Activated CD4-positive, alpha-beta T cell treated with anti-CD3 and anti-CD28 coated beads, Interleukin-2, amount 50 U/mL, for 1 hour (primary cell): ENCODE results near the gene EBI3.
A peak's percentile ranks its signal among the peaks of the same experiment; 100 is the strongest.
"Not testable (repeated sequence)": the region's sequence is repeated elsewhere in the genome, so short reads cannot be mapped to it uniquely, and the experiment has no call there.

ENCODE experiments used
- DNase-seq: peaks from one replicate; pipeline ENCODE4 v3.0.0-alpha.2; 2020

Gene EBI3

DNA sequence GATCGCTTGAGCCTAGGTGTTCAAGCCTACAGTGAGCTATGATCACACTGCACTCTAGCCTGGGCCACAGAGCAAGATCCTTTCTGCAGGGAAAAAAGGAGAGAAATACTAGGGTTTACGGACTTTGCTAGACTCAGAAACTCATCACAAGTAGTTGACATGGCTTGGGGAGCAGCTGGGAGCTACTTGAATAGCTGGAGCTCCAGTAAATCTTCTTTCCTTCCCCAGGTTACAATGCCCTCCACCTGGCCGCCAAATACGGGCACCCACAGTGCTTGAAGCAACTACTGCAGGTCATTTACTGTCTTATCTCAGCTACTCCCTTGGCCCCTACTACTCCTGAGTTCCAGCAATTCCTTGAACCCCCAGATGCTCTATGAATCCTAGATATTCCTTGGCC lies 27.5 kb upstream of the EBI3 start:
- DNase-seq = no peak

GRCh38 chr19:4206818-4207484 lies 22.4 kb upstream of the EBI3 start:
- no peak for DNase-seq

- no peak for DNase-seq
Measured at GRCh38 chr19:4208385-4209094, 20.8 kb upstream of the EBI3 start.

- no peak for DNase-seq
Measured at GRCh38 chr19:4210166-4210731, 19.1 kb upstream of the EBI3 start.

- no peak for DNase-seq
Measured at GRCh38 chr19:4213116-4213515, 16.2 kb upstream of the EBI3 start.

DNA sequence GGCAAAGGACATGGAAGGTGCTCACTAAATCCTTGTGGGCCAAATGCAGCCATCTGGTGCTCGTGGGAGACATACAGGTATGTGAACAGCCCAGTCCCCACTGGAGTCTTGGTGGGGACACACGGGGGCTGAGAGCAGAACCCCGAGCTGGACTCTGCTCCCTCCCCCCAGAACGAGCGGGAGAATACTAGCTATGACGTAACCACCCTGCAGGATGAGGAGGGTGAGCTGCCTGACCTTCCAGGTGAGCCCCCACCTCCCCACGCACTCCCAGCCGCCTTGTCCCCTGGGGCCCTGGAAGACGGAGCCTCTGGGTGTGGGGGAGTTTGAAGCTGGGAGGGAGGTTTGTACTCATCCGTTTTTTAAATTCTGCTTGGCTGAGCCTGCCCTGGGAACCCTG lies 13.5 kb upstream of the EBI3 start:
- no peak for DNase-seq

GRCh38 chr19:4216846-4217245 lies 12.5 kb upstream of the EBI3 start:
- no peak for DNase-seq

DNA sequence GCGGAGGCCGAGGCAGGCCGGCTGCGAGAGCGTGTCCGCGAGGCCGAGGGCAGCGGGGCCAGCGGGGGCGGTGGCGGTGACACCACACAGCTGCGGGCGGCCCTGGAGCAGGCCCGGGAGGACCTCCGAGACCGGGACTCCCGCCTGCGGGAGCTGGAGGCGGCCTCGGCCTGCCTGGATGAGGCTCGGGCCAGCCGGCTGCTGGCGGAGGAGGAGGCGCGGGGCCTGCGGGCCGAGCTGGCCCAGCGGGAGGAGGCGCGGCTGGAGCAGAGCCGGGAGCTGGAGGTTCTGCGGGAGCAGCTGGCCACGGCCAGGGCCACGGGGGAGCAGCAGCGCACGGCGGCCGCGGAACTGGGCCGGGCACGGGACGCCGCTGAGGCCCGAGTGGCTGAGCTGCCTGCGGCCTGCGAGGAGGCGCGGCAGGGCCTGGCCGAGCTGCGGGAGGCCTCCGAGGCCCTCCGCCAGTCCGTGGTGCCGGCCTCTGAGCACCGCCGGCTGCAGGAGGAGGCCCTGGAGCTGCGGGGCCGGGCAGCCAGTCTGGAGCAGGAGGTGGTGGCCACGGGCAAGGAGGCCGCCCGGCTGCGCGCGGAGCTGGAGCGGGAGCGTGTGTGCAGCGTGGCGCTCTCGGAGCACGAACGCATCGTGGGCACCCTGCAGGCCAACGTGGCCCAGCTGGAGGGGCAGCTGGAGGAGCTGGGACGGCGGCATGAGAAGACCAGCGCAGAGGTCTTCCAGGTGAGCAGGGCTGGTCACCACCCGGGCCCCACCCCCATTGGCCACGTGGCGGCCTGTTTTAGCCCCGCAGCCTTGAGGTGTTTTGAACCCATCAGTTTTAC lies 11.7 kb upstream of the EBI3 start:
- no peak for DNase-seq

DNA sequence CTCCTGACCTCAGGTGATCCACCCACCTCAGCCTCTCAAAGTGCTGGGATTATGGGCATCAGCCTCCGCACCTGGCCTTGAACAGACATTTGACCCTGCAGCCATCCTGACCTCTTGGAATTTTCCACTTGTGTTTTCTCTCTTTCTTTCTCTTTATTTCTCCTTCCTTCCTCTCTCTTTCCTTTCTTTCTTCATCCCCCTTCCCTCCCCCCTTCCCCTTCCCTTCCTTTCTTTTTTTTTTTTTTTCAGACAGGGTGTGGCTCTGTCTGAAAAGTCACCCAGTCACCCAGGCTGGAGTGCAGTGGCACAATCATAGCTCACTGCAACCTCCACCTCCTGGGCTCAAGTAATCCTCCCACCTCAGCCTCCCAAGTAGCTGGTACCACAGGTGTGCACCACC lies 10.8 kb upstream of the EBI3 start:
- DNase-seq = not testable (repeated sequence)

DNA sequence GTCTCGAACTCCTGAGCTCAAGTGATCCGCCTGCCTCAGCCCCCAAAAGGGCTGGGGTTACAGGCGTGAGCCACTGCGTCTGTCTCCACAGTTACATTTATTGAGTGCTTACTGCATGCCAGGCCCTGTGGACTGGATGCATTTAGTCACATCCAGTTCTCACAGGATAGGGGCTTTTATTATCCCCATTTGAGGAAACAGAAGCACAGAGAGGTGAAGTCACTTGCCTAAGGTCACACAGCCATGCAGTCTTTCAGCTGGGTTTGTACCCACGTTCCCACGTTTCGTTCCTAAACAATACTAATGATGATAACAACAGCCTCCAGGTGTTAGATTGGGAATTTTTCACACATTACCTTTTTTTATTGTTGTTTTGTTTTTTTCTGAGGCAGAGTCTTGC lies 9.1 kb upstream of the EBI3 start:
- DNase-seq = no peak

DNA sequence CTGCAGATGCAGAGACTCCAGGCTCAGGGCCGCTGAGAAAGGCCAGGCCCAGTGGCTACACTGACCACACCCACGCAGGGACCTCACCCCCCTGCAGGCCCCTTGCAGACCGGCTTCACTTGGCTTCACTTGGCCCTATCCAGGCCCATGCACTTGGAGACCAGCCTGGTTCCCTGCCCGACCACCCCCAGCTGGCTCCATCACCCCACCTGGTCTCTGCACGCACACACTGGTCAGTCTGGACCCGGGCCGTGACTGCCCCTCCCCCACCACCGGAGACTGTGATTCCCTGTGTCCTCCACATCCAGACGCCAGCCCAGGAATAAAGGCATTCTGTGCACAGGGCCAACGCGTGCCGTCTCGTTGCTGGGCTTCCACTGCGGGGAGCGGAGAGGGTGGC lies 4.9 kb upstream of the EBI3 start:
- no peak for DNase-seq

GRCh38 chr19:4225885-4226284 lies 3.4 kb upstream of the EBI3 start:
- DNase-seq = no peak

DNA sequence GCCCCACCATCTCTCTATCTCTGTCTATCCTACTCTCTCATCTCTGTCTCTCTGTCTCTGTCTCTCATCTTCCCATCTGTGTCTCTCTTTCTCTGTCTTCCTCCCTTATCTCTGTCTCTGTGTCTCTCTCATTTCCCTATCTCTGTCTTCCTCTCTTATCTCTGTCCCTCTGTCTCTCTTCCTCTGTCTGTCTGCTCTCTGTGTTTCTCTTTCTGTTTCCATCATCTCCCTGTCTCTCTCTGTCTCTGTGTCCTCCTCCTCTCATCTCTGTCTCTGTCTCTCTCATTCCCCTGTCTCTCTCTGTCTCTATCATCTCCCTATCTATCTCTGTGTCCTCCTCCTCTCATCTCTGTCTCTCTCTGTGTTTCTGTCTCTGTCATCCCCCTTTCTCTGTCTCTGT lies 1.6 kb upstream of the EBI3 start:
- DNase-seq = no peak

DNA sequence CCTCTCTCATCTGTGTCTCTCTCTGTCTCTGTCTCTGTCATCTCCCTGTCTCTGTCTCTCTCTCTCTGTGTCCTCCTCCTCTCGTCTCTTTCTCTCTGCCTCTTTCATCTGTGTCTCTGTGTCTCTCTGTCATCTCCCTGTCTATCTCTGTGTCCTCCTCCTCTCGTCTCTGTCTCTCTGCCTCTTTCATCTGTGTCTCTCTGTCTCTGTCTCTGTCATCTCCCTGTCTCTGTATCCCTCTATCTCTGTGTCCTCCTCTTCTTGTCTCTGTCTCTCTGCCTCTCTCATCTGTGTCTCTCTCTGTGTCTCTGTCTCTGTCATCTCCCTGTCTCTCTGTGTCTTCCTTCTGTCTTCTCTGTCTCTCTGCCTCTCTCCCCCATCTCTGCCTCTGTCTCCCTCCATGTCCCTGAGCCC lies 551 bp upstream of the EBI3 start:
- DNase-seq = no peak

GRCh38 chr19:4230237-4230636 lies 914 bp downstream of the EBI3 start:
- not testable (repeated sequence) for DNase-seq

DNA sequence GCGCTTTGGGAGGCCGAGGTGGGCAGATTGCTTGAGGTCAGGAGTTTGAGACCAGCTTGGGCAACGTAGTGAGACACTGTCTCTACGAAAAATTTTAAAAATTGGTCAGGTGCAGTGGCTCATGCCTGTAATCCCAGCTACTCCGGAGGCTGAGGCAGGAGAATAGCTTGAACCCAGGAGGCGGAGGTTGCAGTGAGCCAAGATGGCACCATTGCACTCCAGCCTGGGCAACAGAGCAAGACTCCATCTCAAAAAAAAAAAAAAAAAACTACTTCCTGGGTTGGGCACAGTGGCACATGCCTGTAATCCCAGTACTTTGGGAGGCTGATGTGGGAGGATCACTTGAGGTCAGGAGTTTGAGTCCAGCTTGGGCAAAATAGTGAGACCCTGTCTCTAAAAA lies 2.2 kb downstream of the EBI3 start:
- DNase-seq = not testable (repeated sequence)

DNA sequence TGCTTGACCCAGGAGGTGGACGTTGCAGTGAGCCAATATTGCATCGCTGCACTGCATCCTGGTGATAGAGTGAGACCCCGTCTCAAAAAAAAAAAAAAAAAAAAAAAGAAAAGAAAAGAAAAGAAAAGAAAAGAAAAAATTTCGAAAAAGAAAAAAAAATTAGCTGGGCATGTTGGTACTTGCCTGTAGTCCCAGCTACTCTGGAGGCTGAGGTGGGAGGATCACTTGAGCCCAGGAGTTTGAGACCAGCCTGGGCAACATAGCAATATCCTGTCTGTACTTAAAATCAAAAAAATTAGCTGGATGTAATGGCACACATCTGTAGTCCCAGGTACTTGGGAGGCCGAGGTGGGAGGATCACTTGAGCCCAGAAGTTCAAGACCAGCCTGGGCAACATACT lies 2.8 kb downstream of the EBI3 start:
- DNase-seq = not testable (repeated sequence)

GRCh38 chr19:4232614-4233281 lies 3.4 kb downstream of the EBI3 start:
- no peak for DNase-seq

GRCh38 chr19:4233282-4233853 lies 4.0 kb downstream of the EBI3 start:
- DNase-seq = peak; percentile 69

GRCh38 chr19:4234142-4234861 lies 5.0 kb downstream of the EBI3 start:
- no peak for DNase-seq

DNA sequence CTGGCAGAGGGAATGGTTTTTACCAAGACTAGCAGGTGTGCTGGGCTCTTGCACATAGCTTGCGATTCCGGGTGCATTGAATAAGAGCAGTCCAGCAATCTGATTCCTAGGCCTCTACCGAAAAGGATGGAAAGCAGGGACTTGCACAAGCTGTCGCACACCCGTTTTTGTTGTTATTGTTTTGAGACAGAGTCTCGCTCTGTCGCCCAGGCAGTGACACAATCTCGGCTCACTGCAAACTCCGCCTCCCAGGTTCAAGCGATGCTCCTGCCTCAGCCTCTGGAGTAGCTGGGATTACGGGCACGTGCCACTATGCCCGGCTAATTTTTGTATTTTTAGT lies 5.5 kb downstream of the EBI3 start:
- no peak for DNase-seq

- DNase-seq = not testable (repeated sequence)
Measured at GRCh38 chr19:4237510-4237909, 8.2 kb downstream of the EBI3 start.
